BLaER1 treated with 17β-estradiol and CSF1 and Interleukin-3, amounts not matched to agents 10 nM and 100 nM (cell line): ENCODE measurements around the gene SRRD.
A peak's percentile ranks its signal among the peaks of the same experiment; 100 is the strongest.

ENCODE experiments used
- H3K27ac ChIP-seq, 11 experiments: shearing (Covaris generic); formaldehyde crosslinking; 2 replicates each; pipeline ENCODE4 v1.8.1; 2022
- H3K27me3 ChIP-seq, 11 experiments: shearing (Covaris generic); formaldehyde crosslinking; 2 replicates each; pipeline ENCODE4 v1.8.1; 2022
- H3K36me3 ChIP-seq, 11 experiments: shearing (Covaris generic); formaldehyde crosslinking; 2 replicates each; pipeline ENCODE4 v1.8.1; 2022
- H3K4me1 ChIP-seq, 10 experiments: shearing (Covaris generic); formaldehyde crosslinking; 2 replicates each; pipeline ENCODE4 v1.8.1; 2022
- H3K4me2 ChIP-seq, 11 experiments: shearing (Covaris generic); formaldehyde crosslinking; 2 replicates each; pipeline ENCODE4 v1.8.1; 2022
- H3K4me3 ChIP-seq, 10 experiments: shearing (Covaris generic); formaldehyde crosslinking; 2 replicates each; pipeline ENCODE4 v1.8.1; 2022
- H3K9ac ChIP-seq, 11 experiments: shearing (Covaris generic); formaldehyde crosslinking; 2 replicates each; pipeline ENCODE4 v1.8.1; 2022
- H3K9me3 ChIP-seq, 11 experiments: shearing (Covaris generic); formaldehyde crosslinking; replicated peaks in 1 of 11; 2 replicates each; pipeline ENCODE4 v1.8.1; 2022
- H4K20me1 ChIP-seq, 11 experiments: shearing (Covaris generic); formaldehyde crosslinking; 2 replicates each; pipeline ENCODE4 v1.8.1; 2022
- Cebpa-rat ChIP-seq, 11 experiments: shearing (Covaris generic); IDR thresholded peaks; 2 replicates each; pipeline ENCODE4 v1.8.1; 2022

The SRRD gene

GRCh38 chr22:26542831-26543230, 59.2 kb downstream of the SRRD start:
- H3K9me3 ChIP-seq: peaks cover 0 to 6% (median 0%) of the 10 kb centered on the region in 11 experiments; a peak in 6 of 22 replicates
- no peaks in the 10 kb centered on the region for H3K27me3 ChIP-seq
- H3K9ac ChIP-seq: peak overlapping the region; percentile 44 to 69 (median 56); a peak in 19 of 22 replicates
- peak overlapping the region; percentile 47 to 79 (median 66) for H3K27ac ChIP-seq
- TF ChIP-seq Cebpa-rat (IDR thresholded peaks at IDR 0.05): no peak
- peaks cover 34 to 63% (median 48%) of the 10 kb centered on the region in 11 experiments for H3K36me3 ChIP-seq
- peak overlapping the region; percentile 63 to 90 (median 79) for H3K4me2 ChIP-seq
- H4K20me1 ChIP-seq: peaks cover 0 to 37% (median 0%) of the 10 kb centered on the region in 11 experiments; a peak in 7 of 22 replicates
- peaks cover 68 to 87% (median 80%) of the 10 kb centered on the region in 10 experiments for H3K4me1 ChIP-seq
- peak overlapping the region in 1 of 10 experiments; percentile 17; a peak in 1 of 20 replicates for H3K4me3 ChIP-seq
